GM21576 (cell line): ENCODE data around the gene PEX12.
"Not testable (repeated sequence)": the region's sequence is repeated elsewhere in the genome, so short reads cannot be mapped to it uniquely, and the experiment has no call there.

Source experiments
- ATAC-seq: cut with Tn5 transposase; IDR thresholded peaks from one replicate; pipeline ENCODE4 v1.9.1; 2021; ENCODE audit warnings: mild to moderate bottlenecking, moderate library complexity; ENCODE audit not compliant: unreplicated experiment

PEX12 gene

DNA sequence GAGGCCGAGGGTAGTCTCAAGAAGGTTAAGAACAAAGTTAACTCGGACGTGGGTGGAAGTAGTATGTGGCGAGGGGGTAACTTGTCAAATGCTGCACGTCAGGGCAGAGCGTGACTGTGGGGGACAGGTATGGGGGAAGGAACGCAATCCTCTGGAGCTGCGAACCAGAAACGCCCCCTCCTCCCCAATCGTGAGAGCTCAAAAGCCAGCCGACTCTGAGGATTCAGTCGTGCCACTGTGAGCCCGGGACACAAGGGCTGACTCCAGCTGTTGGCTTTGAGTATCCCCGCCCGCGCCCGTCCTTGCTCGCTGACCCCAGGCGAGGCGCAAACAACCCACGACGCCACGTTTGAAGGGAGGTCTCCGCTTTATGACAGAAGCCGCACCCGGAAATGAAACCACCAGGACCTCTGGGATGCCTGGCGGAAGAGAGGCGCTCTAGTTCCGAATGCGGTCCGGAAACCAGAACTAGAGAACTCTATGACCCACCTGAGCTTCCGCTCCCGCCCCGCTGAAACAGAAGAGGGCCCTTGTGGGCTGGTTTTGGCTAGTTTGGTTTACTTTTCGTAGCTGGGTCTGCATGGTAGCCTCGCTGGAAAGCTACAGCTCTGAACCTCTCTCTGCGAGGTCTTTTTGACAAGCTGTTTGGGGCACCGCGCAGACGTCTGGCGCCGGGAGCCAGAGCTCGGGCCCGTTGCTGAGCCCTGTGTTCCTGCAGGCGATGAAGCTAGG, at the start of gene PEX12:
PEX12 (minus strand) TSS at position 375 of the 732 bp plus-strand sequence. CDS start 550 bp downstream, outside the sequence.
- ATAC-seq: peak; percentile 84

GRCh38 chr17:35627417-35627816, 49.0 kb upstream of the PEX12 start:
- no peak for ATAC-seq

DNA sequence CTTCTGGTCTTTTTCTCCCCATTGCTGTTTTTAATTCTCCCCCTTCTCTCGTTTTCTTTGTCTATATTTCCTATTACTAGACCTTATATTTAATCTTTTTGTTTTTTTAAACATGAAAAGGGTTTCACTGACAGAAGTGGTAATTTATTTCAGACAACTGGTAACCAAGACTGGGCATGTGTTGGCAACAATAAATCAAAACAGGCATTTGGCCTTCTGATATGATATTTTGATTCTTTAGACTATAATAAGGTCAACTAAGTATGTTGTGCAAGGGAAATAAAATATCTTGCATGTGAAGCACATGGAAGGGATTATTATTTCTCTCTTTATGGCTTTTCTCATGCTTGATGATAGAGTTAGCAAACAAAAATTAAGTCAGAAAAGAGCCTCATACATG, 43.4 kb upstream of the PEX12 start:
- no peak for ATAC-seq

DNA sequence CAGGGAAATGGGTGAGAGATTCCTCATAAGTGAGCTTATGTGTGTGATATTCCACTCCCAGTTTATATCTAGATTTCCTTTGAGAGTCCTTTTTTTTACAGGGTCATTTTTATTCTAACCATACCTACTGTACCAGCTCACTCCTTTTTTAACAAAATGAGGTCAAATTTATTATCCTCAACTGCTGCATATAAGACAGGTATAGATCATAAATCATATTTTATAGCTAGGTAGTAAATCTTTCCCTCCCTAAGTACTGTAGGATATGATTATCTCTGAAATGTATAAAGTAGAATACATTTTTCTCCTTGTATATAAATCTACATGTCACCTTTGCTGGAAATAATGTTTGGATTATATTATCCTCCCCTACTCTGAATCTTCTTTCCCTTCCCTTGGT, 40.3 kb upstream of the PEX12 start:
- no peak for ATAC-seq

DNA sequence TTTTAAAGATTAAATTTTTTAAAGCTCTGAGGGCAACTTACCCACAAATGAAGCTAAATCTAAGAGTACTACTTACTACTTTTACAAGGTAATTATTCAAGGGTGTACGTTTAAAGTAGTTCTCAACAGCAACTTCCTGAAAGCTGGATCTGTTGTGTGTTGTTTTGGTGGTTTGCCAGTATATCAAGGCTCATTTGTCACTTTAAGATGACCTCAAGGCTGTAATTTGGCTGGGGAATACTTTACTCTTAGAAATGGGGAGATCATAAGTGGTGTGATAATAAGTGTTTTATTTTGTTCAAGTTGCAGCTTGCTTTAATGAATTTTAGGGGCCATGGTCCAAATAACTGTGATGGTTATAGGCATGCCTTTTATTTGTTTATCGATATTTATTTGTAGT, 39.1 kb upstream of the PEX12 start:
- no peak for ATAC-seq

DNA sequence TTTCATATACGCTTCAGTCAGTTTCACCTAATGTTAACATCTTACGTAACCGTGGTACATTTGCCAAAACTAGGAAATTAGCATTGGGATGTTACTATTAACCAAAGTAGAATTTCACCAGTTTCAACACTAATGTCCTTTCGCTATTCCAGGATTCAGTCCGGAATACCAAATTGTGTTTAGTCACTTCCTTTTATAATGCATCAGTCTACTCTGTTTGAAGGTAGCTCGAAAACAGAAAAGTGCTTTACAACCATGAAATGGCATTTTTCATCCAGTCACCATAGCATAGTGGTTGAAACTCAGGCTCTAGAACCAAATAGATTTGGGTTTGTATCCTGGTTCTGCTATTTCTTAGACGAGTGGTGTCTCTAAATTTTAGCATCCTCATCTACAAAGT, 38.2 kb upstream of the PEX12 start:
- ATAC-seq: no peak

- ATAC-seq: no peak
These were observed 36.4 kb upstream of the PEX12 start for GRCh38 chr17:35614810-35615209.

DNA sequence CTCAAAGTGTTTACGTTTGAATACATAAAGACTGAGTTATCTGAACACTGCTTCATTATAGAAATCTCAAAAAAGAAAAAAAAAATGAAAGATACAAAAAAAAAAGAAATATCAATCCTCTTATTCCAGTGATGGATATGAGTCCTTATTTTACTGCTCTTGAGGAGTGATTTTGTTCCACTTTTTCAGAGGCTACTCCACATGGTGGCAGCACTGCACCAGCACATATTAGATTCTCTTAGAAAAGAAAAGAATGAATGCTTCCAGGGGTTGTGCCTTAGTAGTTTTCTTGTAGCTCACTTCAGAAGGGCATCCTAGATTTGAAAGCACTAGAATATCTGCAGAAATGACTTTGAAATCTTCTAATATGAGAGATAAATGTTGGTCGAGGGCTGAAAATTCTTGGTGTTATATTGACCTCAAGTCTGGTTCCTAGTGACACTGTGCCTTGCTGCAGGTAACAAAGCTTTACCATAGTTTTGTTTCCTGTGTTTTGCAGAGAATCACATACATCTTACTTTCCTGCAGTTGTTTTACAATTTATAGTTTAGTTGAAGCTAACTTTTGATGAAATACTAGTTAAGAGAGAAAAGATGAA, 34.7 kb upstream of the PEX12 start:
- ATAC-seq: no peak

GRCh38 chr17:35610746-35611145, 32.4 kb upstream of the PEX12 start:
- not testable (repeated sequence) for ATAC-seq

GRCh38 chr17:35609831-35610230, 31.5 kb upstream of the PEX12 start:
- ATAC-seq: no peak

DNA sequence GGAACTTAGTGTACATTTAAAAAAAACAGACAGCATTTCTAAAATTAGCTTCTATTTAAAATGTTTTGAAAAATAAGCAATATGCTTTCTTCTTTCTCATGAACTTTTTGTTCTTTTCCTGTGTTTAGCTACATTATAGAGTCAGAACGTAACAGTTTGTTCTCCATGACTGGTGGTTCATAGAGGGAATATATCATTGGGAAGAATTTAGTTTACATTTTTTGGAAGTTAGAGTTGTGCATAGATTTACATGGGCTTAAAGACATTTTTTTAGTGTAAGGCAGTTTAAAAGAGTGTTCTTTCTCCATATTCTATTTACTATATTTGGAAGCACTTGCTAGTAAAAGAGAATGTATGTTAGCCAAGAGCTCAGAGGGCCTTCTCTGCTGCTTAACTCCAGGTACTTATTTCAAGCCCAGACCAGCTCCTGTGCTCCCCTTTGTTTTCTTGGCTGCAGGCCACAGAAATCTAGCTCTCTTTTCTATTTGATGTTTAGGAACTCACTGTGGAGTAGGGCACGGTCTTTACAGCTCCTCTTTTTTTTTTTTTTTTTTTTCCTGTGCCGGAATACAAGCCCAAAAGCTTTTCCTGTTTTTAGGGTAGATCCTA, 29.0 kb upstream of the PEX12 start:
- no peak for ATAC-seq

GRCh38 chr17:35605678-35606077, 27.3 kb upstream of the PEX12 start:
- ATAC-seq: no peak

DNA sequence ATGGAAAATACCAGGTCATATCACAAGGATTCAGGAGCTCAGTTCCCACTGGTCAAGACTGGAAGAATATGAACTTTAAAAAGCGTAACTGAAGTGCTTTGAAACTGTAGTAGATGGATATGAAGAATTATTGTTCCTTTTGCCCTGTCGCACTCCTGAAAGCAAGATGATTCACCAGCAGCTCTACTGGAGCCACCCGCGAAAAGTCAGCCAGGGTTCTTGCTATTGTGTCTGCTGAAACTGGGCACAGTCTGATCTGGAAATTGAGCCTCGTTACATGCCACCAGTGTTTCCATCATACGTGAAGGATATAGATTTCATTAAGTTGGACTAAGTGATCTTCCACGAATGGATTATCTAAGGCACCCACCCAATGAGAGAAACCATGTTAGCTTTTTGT, 25.3 kb upstream of the PEX12 start:
- ATAC-seq: no peak

DNA sequence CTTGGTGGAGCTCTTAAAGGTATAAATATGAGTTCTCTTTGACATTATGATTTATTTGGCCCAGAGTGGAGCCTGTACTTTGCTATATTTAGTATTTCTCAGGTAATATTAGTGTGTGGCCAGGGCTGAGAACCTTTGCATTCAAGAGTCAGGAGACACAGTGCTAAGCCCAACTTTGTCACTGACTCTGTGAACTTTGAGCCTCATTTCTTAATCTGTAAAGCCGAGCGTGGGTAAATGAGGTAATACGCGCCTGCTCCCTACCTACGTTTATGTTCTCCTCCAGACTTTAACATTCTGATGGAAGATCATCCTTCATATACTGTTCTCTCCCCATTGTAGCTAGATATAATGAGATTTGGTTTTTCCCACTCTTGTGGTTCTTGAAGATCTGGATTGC, 19.2 kb upstream of the PEX12 start:
- no peak for ATAC-seq

GRCh38 chr17:35596530-35597233, 18.3 kb upstream of the PEX12 start:
- ATAC-seq: no peak

DNA sequence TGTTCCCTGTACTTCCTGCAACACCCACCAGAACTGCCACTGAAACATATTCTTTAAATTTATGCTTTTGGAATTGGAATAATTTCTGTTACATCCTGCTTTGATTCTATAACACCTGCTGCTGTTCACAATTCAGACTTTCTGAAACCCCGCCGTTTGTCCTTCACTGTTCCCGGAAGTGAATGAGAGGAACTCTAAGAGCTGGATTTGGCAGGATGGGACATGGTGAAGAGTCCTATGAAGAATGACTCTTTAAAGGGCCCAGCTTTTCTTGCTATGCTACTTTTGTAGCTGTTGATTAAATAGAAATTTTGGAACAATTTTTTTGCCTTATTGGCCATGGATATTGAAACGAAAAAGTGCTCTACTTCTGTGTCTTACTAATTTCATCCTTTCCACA, 17.7 kb upstream of the PEX12 start:
- ATAC-seq: no peak

GRCh38 chr17:35588196-35588920, 10.0 kb upstream of the PEX12 start:
- ATAC-seq: no peak

- peak; percentile 83 for ATAC-seq
These were observed 8.9 kb upstream of the PEX12 start, which contains the start of gene AP2B1 for GRCh38 chr17:35587074-35587961. AP2B1 (plus strand) TSS chr17:35587322; CDS start chr17:35594031, 6,709 bp downstream.

GRCh38 chr17:35586569-35587073, 8.2 kb upstream of the PEX12 start:
- no peak for ATAC-seq

DNA sequence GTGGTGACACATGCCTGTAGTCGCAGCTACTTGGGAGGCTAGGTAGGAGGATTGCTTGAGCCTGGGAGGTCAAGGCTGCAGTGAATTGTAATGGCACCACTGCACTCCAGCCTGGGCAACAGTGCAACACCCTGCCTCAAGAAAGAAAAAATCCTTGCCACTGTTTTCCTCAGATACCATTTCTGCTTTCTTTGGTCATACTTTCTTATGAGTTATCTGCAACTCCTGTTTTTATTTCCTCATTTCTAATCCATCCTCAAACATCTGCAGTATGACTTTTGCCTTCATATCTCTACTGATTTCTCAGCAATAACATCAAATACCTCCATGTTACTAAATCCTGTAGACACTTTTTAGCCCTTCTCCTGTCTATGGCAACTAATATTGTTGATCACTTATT, 5.7 kb upstream of the PEX12 start:
- no peak for ATAC-seq
